GM12878 (cell line): ENCODE data around the gene FNTB. TPM values are rescaled to one million over a fixed set of nuclear protein-coding genes. Genes with fewer than 3 reads are reported as not detected.
A peak's percentile ranks its signal among the peaks of the same experiment; 100 is the strongest.

Experiments used
- ATF3 ChIP-seq: IDR thresholded peaks from 2 replicates; pipeline ENCODE4 v1.6.1; 2011; ENCODE audit warnings: low read depth, mild to moderate bottlenecking, low read length, moderate library complexity, borderline replicate concordance; ENCODE audit errors: extremely low read depth
- BACH1 ChIP-seq: fragments of 450-650 bp; IDR thresholded peaks from 2 replicates; pipeline ENCODE4 v1.6.1; 2017; ENCODE audit warnings: mild to moderate bottlenecking, borderline replicate concordance
- DPF2 ChIP-seq: fragments of 450-650 bp; IDR thresholded peaks from 2 replicates; pipeline ENCODE4 v1.6.1; 2017; ENCODE audit warnings: mild to moderate bottlenecking
- IKZF1 ChIP-seq: fragments of 450-650 bp; conservative IDR thresholded peaks from 2 replicates; pipeline ENCODE4 v1.6.1; 2017; ENCODE audit warnings: antibody characterized with exemption, mild to moderate bottlenecking
- MLLT1 ChIP-seq: fragments of 450-650 bp; IDR thresholded peaks from 2 replicates; pipeline ENCODE4 v1.6.1; 2016; ENCODE audit warnings: mild to moderate bottlenecking
- MYB ChIP-seq: fragments of 150-350 bp; IDR thresholded peaks from 2 replicates; pipeline ENCODE4 v1.6.1; 2014; ENCODE audit warnings: mild to moderate bottlenecking, low read depth, low read length, borderline replicate concordance
- NBN ChIP-seq: fragments of 450-650 bp; IDR thresholded peaks from 2 replicates; pipeline ENCODE4 v1.6.1; 2016
- NKRF ChIP-seq: fragments of 450-650 bp; conservative IDR thresholded peaks from 2 replicates; pipeline ENCODE4 v1.6.1; 2017; ENCODE audit warnings: mild to moderate bottlenecking, moderate library complexity
- POLR2AphosphoS2 ChIP-seq: IDR thresholded peaks from 2 replicates; pipeline ENCODE4 v1.6.1; 2011; ENCODE audit warnings: low read depth, mild to moderate bottlenecking, low read length, improper control_type of control experiment, moderate library complexity
- POLR2AphosphoS5 ChIP-seq: IDR thresholded peaks from 2 replicates; pipeline ENCODE4 v1.6.1; 2011; ENCODE audit warnings: mild to moderate bottlenecking, low read length, inconsistent platforms
- RAD51 ChIP-seq: fragments of 450-650 bp; IDR thresholded peaks from 2 replicates; pipeline ENCODE4 v1.6.1; 2016; ENCODE audit warnings: moderate library complexity, mild to moderate bottlenecking, inconsistent platforms
- RB1 ChIP-seq: fragments of 450-650 bp; formaldehyde crosslinking; IDR thresholded peaks from 2 replicates; pipeline ENCODE4 v1.6.1; 2017; ENCODE audit warnings: mild to moderate bottlenecking, borderline replicate concordance
- RBBP5 ChIP-seq: fragments of 200-600 bp; sonication (generic); conservative IDR thresholded peaks from 2 replicates; pipeline ENCODE4 v1.6.1; 2016
- SUPT20H ChIP-seq: IDR thresholded peaks from 2 replicates; pipeline ENCODE4 v1.6.1; 2011; ENCODE audit warnings: low read depth, mild to moderate bottlenecking, low read length, moderate library complexity, borderline replicate concordance; ENCODE audit not compliant: control insufficient read depth
- ZBTB4 ChIP-seq: fragments of 450-650 bp; formaldehyde crosslinking; IDR thresholded peaks from 2 replicates; pipeline ENCODE4 v1.4.0; 2022; ENCODE audit warnings: mild to moderate bottlenecking, moderate library complexity
- ZNF687 ChIP-seq: fragments of 450-650 bp; IDR thresholded peaks from 2 replicates; pipeline ENCODE4 v1.6.1; 2017; ENCODE audit warnings: mild to moderate bottlenecking, moderate library complexity
- polyA plus RNA-seq, 11 experiments: library from polyadenylated mRNA; depleted of rRNA in 4 of 11; unstranded in 6 of 11; stranded (reverse) in 5 of 11; fragments of >200 nt; fragmentation: Nextera tagmentation in 4 of 11; fragmentation: Illumina TruSeq in 1 of 11; extraction: Ambion mirVana in 4 of 11; extraction: Trizol in 1 of 11; gene quantifications; 1 replicate in 1 of 11; 2 replicates in 10 of 11; pipeline versions ENCODE4 v1.2.1 to v1.2.3, GENCODE V29; 2011 to 2016; ENCODE audit warnings: inconsistent platforms in 2 of 11, missing spikeins in 2 of 11, low read depth in 1 of 11
- total RNA-seq, 4 experiments: library from RNA; depleted of rRNA in 3 of 4; stranded (reverse); fragments of >200 nt in 3 of 4; fragmentation: Illumina TruSeq in 1 of 4; extraction: Trizol in 1 of 4; gene quantifications; 2 replicates each; pipeline versions ENCODE4 v1.2.1 to v1.2.3, GENCODE V29; 2013 to 2021

FNTB gene
- total and polyA plus RNA-seq, 10 of the 15 experiments (the other 5 are each of a cell fraction or from before 2014, with no cell fraction given) = 10.4 to 25.1 (median 16.7) TPM

GRCh38 chr14:65102441-65103149 is 115.9 kb downstream of the FNTB start, which contains the start of gene MAX (continued):
- TF ChIP-seq RB1 = no peak
- TF ChIP-seq BACH1 = no peak
- peak; percentile 96 for TF ChIP-seq RAD51
- no peak for TF ChIP-seq ZBTB4 (CRISPR knock-in tag)
- TF ChIP-seq MYB = 0 out of 2 replicates have a peak, but pooled peaks have one; percentile 32
- TF ChIP-seq IKZF1 = peak; percentile 98
- TF ChIP-seq NBN = 0 out of 2 replicates have a peak, but pooled peaks have one; percentile 49
- TF ChIP-seq MLLT1 = peak; percentile 47; the same call in 1 of the 2 replicates
- TF ChIP-seq POLR2AphosphoS2 = 0 out of 2 replicates have a peak, but pooled peaks have one; percentile 41
- 0 out of 2 replicates have a peak, but pooled peaks have one; percentile 25 for TF ChIP-seq DPF2
- TF ChIP-seq ATF3 = peak; percentile 97
- no peak for TF ChIP-seq SUPT20H
- TF ChIP-seq NKRF = peak; percentile 62; the same call in 1 of the 2 replicates
- peak; percentile 82 for TF ChIP-seq POLR2AphosphoS5
- no peak for TF ChIP-seq RBBP5
- TF ChIP-seq ZNF687 = peak; percentile 73
